Tongue (tissue), 2 donors: Measurements from ENCODE around the gene LGALS13. TPM values are rescaled to one million over a fixed set of nuclear protein-coding genes. Genes with fewer than 3 reads are reported as not detected.

Experiments
- DNase-seq: peaks from one replicate; pipeline ENCODE4 v3.0.0-alpha.2; 2015
- total RNA-seq: library from RNA; depleted of rRNA; stranded (reverse); fragments of >200 nt; gene quantifications from one replicate; pipeline ENCODE4 v1.2.3, GENCODE V29; 2014

The LGALS13 gene, protein sequence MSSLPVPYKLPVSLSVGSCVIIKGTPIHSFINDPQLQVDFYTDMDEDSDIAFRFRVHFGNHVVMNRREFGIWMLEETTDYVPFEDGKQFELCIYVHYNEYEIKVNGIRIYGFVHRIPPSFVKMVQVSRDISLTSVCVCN
- total RNA-seq: not detected

DNA sequence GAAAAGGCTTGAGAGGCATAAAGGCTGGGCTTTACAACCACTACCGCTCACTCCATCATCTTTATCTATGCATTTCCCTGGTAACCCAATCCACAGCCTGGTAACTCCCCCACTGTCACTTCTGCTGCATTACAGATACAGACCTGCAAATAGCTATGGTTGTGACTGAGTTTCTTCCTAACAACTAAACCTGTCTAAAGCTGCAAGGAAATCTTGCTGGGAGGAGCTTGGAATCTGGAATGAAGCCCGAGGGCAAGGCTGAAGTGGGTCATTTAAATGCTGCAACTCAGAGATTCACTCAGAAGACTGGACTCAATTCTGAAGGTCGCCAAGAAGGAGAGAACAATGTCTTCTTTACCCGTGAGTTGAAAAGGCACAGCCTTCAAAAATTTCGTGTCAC, at the start of gene LGALS13:
TSS of gene LGALS13 (plus strand) at position 301 of the 400 bp plus-strand sequence. CDS start at position 346, 45 bp downstream.
- DNase-seq: no peak

DNA sequence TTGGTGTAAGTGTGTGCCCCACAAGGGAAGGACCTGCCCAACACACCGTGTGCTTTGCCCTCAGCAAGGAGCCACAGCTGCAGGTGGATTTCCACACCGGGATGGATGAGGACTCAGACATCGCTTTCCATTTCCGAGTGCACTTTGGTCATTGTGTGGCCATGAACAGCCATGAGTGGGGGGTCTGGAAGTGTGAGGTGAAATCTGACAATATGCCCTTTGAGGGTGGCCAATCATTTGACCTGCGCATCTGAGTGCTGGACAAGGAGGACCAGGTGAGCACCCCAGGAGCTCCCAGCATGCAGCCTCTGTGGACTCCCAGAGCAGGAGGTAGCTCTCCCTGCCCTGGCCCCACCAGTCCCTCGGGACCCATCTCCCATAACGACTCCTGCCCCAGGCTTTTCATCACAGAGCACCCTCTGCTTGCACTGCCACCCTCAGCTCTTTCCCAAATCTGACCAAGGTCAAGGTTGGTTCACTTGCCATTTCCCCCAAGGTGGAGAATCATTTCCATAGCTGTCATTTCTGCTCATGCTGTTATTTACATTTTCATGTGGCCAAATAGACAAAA, 49.2 kb upstream of the LGALS13 start:
- no peak for DNase-seq

DNA sequence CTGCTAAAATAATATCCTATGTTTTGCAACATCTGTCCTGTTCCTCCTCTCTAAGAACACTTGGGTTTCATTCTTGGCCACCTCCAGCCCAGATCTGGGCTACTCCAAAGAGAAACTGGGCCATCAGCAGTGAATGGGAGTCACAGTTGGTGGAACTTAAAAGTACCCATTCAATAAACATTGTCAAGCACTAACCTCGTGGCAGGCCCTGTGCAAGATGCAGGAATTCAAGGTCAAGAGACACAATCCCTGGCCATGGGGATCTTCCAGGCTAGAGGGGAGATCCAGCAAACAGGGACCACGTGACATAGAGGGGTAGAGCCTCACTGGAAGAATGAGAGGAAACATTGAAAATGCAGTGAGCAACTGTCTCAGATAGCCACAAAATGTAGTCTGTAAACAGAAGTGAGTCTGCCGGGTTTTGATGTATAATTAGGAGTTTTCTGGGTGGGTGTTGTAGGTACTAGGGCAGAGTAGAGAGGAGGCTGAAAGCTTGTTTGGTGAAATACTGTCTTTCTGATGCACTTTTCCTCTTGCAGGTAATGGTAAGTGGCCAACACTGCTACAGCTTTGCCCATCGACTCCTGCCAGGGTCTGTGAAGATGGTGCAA, 47.5 kb upstream of the LGALS13 start:
- no peak for DNase-seq

DNA sequence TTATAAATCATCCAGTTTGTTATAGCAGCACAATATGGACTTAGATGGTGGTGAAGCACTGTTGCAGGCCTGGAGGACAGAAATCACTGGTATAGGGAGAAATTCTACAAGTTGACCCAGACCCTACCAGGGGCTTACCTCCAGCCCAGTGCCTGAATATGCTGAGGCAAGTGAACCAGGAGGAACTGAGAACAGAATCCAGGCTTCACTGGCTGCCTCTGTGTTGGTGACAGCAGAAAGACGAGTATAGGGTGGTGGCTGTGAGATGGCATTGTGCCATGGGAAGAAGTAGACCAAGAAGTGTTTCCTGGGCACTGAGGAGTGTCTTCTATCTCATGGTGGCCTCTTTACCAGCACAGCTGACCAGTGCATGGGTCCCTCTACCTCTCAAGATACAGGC, 46.4 kb upstream of the LGALS13 start:
- DNase-seq: no peak

DNA sequence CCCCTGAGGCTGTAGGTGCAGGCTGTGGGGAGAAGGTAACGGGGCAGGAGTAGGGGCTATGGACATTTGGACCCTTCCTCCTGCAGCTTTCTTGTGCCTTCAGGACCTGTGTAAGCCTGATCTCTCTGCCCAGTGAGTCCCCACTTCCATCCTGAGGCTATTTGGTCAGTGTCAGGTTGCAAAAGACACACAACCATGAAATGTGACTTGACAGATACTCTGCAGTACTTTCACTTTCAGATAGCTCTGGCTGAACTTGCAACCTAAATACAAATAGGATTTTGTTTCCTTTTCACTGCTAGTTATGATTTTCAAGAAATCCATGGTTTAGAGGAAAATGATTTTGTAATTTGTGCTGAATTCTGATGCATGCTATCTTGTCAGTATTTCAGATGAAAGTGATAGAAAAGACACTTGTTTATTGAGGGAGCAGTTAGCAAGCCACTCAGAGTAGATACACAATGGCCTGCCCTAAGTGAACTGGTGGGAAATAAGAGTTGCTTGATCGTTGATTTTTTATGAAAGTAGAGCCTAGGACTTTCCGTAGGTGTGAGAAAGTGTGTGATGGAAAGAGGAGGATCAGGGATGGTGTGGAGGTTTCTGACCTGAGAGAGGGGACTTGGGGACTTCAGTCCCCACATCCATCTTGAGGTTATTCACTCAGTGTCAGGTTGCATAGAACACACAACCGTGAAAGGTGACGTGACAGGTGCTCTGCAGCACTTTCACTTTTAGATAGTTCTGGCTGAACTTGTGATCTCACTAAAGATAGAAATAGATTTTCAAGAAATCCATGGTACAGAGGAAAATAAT, 44.3 kb upstream of the LGALS13 start:
- DNase-seq: no peak

DNA sequence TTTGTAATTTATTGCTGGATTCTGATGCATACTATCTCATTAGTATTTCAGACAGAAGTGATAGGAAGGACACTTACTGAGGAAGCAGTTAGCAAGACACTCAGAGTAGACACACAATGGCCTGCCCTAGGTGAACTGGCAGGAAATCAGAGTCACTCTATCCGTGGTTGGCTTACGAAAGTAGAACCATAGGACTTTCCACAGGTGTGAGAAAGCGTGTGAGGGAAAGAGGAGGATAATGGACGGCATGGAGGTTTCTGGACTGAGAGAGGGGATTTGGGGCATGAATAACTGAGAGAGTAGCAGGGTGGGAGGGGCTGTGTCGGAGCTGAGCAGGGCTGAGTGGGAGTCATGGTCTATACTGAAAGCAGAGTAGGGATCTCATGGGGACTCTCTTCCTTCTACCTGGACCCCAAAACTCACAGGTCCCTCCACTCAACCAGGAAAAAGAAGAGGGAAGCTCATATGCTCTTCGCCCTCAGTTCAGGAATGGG, 43.7 kb upstream of the LGALS13 start:
- no peak for DNase-seq

DNA sequence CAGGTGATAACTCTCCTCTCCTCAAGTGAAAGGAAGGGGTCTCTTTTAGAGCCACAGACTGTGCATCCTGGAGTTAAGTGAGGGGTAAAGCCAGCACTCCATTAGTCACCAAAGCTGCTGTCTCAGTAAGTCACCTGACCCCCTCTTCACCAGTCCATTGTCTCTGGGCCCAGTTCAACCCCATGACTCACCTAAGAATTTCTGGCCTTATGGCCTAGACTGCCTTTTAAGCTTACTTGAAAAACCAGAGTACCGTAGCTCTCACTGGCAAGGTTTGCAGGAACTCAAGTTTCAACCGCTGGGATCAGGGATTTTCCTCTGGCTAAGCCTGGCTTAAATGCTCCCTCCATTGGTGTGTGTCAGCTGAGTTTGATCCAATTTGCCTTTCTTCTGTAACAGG, 38.9 kb upstream of the LGALS13 start:
- no peak for DNase-seq

DNA sequence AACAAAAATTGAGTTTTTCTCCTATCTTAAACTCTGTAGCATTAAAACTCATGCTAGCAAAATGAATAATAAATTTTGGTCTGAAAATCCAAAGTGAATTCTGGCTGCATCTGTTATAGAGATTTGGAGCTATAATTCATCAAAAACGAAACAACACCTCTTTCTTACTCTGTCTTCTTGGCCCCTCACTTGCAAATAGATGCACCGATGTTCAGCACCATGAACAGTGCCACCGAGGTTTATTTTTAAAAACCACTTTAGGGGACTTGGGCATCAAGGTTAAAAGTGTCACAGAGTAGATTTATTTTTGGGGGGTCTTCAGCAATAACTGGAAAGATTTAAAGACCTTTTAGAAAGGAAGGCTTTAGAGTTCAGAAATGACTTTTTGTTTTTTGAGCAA, 36.3 kb upstream of the LGALS13 start:
- DNase-seq: no peak

DNA sequence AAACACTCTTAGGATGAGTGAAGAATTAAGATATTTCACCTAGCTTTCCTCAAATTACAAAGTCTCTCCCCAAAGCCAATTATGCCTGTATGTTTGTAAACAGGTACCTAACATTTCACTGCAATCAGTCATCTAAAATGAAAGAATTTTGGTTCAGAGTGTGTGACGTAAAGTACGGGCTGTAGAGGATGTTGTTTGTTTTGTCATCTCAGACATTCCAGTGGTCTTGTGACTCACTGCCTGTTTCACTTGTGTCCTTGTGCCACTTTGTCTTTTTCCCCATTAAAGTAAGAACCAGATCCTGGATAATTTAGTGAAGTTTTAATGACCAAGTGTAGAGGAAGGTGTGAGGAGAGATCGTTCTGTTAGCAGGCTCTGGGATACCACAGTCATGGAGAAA, 33.7 kb upstream of the LGALS13 start:
- DNase-seq: no peak

DNA sequence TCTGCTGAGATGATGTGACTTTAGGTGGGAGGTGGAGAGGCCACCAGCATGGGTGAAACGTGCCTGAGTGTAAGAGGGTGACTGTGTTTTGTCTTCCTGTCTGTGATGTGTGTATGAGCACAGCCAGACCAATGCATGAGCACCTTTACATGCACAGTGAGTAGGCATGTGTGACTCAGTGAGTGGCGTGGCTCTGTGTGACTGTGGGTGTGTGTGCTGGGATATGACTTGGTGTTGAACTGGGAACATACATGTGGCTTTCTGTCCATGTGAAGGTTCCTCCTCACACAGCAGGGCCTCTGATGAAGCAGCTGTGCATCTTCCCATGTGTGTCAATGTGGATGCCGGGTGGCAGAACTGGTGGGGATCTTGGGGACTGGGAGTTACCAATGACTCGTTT, 19.9 kb upstream of the LGALS13 start:
- no peak for DNase-seq

DNA sequence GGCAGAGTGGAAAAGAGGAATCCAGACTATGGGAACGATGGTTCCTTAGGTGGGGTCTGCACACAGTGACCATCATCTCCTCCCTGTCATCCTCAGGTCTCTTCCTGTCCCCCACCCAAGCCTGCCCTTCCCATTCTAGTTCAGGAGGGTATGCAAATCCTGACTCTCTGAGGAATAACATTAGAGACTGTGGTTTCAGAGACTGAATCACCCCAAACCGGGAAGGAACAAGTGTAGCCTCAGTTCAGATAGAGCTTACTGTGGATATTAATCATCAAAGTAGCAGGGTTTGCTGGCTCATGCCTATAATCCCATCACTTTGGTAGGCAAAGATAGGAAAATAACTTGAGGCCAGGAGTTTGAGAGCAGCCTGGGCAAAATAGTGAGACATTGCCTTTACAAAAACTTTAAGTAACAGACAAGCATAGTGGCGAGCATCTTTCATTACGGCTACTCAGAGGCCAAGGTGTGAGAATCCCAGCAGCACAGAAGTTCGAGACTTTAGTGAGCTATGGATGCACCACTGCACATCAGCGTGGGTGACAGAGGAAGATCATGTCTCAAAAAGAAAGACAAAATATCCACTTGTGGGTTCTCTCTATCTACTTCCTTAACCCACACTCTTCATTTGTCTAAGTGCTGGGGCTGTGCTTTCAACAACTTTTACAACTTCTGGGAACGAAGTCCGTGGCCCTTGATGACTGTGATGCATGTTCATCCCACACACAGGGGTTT, 19.3 kb upstream of the LGALS13 start:
- DNase-seq: no peak

DNA sequence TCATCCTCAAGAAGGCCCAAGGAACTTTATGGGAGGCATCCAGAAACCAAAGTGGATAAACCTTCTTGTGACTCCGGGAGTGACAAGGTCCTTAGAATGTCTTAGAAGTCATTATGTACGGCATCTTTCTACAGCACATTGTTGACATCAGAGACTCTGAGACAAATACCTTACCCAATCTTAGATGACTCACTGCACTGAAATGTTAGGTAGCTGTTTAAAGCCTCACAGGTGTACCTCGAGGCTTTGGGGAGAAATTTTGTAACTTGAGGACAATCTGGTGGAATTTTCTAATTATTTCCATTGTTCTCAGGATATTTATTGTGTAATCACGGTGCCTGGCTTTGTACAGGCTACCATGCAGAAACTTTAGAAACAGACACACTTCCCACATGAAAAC, 14.8 kb upstream of the LGALS13 start:
- no peak for DNase-seq

DNA sequence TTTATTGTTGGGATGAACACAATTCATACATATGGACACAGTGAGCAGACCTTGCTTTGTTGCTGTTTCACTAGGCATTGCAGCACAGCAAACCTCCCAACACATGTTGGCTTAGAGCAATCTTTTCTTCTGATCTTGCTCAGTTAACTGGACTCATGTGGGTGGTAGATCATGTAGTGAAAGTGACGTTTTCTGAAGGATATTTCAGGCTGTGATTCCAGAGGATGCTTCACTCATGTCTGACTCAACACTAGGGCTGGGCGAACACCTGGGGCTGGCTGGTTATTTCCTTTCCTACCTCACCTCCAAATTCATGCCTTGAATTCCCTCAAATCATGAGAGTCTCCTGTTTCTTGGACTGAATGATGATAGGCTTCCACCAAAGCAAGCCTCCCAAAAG, 14.3 kb upstream of the LGALS13 start:
- no peak for DNase-seq

DNA sequence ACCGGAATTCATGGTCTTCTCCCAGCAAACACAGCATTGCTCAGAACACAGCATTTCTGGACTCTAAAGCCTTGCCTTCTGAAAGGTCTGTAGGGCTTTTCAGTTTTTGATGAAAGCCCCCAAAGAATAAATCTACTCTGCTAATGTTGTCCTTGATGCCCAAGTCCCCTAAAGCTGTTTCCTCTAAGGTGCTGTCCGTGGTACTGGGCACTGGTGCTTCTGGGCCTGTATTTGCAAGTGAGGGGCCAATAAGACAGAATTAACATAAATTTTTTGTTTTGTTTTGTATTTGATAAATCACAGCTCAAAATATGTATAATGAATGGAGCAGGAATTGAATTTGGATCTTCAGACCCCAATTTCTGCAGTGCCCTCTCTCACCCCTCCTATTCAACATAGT, 12.1 kb upstream of the LGALS13 start:
- no peak for DNase-seq

DNA sequence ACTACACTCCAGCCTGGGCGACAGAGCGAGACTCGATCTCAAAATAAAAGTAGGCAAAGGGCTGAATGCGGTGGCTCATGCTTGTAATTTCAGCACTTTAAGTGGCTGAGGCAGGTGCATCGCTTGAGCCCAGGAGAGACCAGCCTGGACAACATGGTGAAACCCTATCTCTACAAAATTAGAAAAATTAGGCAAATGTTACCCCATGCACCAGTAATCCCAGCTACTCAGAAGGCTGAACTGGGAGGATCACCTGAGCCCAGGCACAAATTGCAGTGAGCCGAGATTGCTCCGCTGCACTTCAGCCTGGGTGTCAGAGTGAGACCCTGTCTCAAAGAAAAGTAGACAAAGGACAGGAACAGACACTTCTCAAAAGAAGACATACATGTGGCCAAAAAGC, 9.9 kb upstream of the LGALS13 start:
- DNase-seq: no peak

DNA sequence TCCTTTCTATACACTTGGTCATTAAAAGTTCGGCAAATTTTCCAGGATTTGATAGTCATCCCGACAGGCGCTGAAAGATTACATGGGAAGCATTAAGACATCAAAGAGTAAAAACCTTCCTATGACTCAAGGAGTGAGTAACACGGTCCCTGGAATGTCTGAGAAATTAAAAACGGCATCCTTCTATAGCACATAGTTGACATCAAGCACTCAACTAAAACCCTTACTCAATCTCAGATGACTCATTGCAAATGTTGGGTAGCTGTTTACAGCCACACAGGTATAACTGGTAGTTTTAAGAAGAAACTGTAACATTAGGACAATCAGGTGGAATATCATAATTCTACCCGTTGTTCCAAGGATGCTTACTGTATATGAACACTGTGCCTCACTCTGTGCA, 6.4 kb upstream of the LGALS13 start:
- DNase-seq: no peak

DNA sequence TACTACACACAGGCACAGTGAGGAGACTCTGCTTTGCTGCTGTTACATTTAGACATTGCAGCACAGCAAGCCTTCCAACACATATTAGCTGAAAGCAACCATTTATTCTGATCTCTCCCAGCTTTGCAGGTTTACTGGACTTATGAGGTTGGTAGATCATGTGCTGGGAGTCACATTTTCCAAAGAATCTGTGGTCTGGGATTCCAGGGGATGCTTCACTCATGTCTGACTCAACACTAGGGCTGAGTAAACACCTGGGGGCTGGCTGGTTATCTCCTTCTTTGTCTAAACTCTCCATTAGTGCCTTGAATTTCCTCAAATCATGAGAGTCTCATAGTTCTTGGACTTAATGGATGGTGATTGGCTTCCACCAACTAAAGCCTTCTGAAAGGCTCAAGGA, 5.4 kb upstream of the LGALS13 start:
- DNase-seq: no peak

DNA sequence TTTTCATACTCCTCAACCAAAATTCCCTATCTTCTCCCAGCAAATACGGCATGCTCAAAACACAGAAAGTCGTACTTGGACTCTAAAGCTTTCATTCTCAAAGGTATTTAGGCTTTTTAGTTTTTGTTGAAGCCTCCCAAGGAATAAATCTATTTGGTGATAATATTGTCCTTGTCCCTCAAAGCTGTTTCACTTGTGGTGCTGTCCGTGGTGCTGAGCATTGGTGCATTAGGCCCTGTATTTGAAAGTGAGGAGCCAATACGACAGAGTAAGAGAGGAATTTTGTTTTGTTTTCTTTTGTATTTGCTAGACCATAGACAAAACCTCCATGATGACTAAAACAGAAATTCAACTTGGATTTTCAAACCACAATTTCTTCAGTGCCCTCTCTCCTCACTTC, 3.2 kb upstream of the LGALS13 start:
- DNase-seq: peak; percentile 45

DNA sequence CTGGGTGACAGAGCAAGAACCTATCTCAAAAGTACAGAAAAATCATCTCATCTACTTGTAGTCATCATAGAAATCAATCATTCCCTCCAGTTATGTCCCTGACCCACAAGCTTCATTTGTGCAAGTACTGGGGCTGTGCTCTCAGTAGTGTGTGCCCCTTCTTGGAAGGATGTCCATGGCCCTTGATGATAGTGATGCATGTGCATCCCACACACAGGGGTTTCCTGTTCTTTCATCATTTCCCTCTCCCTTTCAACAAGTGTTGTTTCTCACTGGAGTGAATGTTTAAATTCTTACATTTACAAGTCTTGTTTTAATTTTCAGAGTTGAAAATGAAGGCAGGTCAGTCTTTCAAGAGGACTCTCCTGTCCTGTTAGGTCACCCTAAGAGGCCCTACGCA, 1.5 kb downstream of the LGALS13 start:
- DNase-seq: no peak

DNA sequence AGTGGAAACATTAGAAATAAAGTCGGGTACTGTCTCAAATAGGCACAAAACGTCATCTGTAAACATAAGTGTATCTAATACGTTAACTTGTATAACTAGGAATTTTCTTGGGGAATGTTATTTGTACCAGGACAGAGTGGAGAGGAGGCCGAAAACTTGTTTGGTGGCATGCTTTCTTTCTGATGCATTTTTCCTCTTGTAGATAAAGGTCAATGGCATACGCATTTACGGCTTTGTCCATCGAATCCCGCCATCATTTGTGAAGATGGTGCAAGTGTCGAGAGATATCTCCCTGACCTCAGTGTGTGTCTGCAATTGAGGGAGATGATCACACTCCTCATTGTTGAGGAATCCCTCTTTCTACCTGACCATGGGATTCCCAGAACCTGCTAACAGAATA, 4.7 kb downstream of the LGALS13 start:
- DNase-seq: no peak

DNA sequence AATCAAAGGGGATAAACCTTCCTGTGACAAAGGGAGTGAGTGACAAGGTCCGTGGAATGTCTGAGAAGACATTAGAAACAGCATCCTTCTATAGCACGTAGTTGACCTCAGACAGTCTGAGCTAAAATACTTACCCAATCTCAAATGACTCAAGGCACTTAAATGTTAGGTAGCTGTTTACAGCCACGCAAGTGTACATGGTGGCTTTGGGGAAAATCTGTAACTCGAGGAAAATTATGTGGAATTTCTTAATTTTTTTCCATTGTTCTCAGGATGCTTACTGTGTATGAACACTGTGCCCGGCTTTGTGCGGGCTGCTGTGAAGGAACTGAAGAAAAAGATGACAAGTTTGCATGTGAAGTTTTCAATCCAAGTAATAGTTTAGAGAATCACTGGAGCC, 5.2 kb downstream of the LGALS13 start:
- no peak for DNase-seq

DNA sequence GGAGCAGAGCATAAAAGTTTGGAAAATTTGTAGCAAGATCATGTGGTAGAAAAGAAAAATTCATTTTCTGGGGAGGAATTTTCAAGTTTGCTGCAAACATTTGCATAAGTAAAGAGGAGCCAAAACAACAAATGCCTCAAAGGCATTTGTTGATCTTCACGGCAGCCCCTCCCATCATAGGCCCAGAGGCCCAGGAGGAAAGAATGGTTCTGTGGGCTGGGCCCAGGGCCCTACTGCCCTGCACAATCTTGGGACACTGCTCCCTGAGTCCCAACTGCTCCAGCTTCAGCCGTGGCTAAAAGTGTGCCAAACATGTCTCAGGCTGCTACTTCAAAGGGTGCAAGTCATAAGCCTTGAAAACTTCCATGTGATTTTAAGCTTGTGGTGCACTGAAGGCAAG, 11.3 kb downstream of the LGALS13 start:
- DNase-seq: no peak

DNA sequence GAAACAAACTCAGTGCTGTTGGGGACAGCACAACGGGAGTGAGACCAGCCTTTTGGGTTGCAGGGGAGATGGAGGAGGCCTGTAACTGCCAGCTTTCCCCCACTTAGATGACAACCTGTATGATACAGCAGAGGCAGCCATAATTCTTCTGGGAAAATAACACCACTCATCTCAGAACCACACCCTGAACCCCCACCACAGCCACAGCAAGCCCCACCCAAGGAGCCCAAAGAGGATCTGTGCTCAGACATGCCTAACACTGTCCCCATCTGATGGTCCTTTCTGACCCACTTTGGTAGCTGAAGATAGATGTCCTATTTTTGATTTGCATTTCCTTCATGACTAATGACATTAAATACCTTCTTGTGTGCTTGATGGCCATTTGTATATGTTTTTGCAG, 15.4 kb downstream of the LGALS13 start:
- DNase-seq: no peak
